Activated B cell treated with CpG ODN at 0.5 μM for 24 hours (primary cell): ENCODE measurements around the gene GRIK1. TPM values are rescaled to one million over a fixed set of nuclear protein-coding genes. Genes with fewer than 3 reads are reported as not detected.

ENCODE experiments used
- ATAC-seq: fragments of 200-7000 bp; cut with Tn5 transposase; one replicate; pipeline ENCODE4 v1.10.0; 2021; ENCODE audit warnings: low read depth, mild to moderate bottlenecking, moderate library complexity
- CTCF ChIA-PET: fragments of 350-600 bp; sonication (Branson Sonifier 250); formaldehyde crosslinking; loops from one replicate; lab custom pipeline; 2021; ENCODE audit warnings: antibody characterized with exemption; lab: Charles Lee
- POLR2A ChIA-PET: fragments of 350-600 bp; sonication (Branson Sonifier 250); formaldehyde crosslinking; loops from one replicate; lab custom pipeline; 2021; ENCODE audit warnings: antibody characterized with exemption; lab: Charles Lee
- DNase-seq: peaks from one replicate; pipeline ENCODE4 v3.0.0; 2022
- H3K27ac Mint-ChIP-seq: one replicate; pipeline ENCODE4 v1.8.0; 2020; ENCODE audit warnings: mixed read lengths
- H3K27me3 Mint-ChIP-seq: one replicate; pipeline ENCODE4 v1.8.0; 2021; ENCODE audit warnings: mixed read lengths
- H3K36me3 Mint-ChIP-seq: one replicate; pipeline ENCODE4 v1.8.0; 2021; ENCODE audit warnings: low read depth, mixed read lengths
- H3K4me1 Mint-ChIP-seq: one replicate; pipeline ENCODE4 v1.8.0; 2021; ENCODE audit warnings: mixed read lengths
- H3K4me3 Mint-ChIP-seq: one replicate; pipeline ENCODE4 v1.8.0; 2020; ENCODE audit warnings: mild to moderate bottlenecking, mixed read lengths
- H3K9me3 Mint-ChIP-seq: one replicate; pipeline ENCODE4 v1.8.0; 2020; ENCODE audit warnings: mixed read lengths
- intact Hi-C: fragments of 100-400 bp; cut with micrococcal nuclease; formaldehyde crosslinking; loops from one replicate; pipeline ENCODE4 v1.15.1; 2024
- total RNA-seq: library from RNA; stranded (reverse); gene quantifications from 2 replicates; pipeline ENCODE4 v1.2.3, GENCODE V29; 2022
- TF ChIP-seq, protein P1 (sequence below): fragments of 200-600 bp; IDR thresholded peaks from one replicate; pipeline ENCODE4 v1.8.0; 2022; ENCODE audit warnings: antibody characterized with exemption, mild to moderate bottlenecking

GRIK1 gene
- total RNA-seq, 1 donor from 2014 or later, result not detected

DNA sequence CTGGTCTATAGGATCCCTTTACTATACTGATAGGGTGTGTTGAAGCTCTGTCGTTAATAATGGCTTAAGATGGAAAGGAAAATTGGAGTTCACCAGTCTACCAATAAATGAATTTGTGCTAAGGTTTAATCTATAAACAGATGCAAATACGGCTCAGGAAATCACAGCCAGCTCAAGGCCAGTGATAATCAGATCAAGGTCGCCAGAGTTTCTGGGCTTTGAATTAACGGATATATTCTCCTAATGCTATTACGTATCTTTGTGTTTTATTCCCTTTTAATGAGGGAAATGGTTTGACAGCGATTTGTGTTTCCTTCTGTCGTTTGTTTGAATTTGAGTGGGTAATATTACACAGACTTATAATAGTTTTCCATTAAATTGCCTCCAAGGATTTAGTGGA is 361.5 kb downstream of the GRIK1 start:
- H3K9me3 Mint-ChIP-seq, result no peaks in the 10 kb centered on the region
- no peak for DNase-seq
- no peak for ATAC-seq

DNA sequence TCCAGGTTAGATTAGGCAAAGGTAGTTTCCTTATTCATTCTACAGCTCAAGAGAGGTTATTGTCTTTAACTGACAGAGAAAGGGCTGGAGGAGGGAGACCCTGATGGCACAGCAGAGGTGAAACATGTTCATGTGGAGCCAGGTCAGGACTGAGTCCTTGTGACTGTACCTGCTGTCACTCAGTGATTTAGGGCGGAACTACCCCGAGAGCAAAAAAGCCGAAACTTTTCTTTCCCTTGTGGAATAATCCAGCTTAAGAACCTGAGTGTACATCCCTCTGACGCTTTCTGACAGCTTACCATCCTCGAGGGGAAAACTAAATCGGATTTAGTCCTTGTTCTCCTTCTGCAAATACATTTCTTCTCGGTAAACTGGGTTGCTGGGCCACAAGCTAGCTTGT is 367.8 kb downstream of the GRIK1 start:
- TF ChIP-seq, protein P1, sequence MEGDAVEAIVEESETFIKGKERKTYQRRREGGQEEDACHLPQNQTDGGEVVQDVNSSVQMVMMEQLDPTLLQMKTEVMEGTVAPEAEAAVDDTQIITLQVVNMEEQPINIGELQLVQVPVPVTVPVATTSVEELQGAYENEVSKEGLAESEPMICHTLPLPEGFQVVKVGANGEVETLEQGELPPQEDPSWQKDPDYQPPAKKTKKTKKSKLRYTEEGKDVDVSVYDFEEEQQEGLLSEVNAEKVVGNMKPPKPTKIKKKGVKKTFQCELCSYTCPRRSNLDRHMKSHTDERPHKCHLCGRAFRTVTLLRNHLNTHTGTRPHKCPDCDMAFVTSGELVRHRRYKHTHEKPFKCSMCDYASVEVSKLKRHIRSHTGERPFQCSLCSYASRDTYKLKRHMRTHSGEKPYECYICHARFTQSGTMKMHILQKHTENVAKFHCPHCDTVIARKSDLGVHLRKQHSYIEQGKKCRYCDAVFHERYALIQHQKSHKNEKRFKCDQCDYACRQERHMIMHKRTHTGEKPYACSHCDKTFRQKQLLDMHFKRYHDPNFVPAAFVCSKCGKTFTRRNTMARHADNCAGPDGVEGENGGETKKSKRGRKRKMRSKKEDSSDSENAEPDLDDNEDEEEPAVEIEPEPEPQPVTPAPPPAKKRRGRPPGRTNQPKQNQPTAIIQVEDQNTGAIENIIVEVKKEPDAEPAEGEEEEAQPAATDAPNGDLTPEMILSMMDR, result no peak
- Mint-ChIP-seq H3K27me3 (no peaks in the 10 kb centered on the region), H3K27ac (no peak overlapping the region), H3K4me1 (no peaks in the 10 kb centered on the region), H3K9me3 (no peaks in the 10 kb centered on the region), H3K4me3 (no peak overlapping the region), H3K36me3 (no peaks in the 10 kb centered on the region)
- ChIA-PET CTCF (no interaction called here), POLR2A (no interaction called here)
- intact Hi-C loops, result no loop called here
- no peak for DNase-seq
- no peak for ATAC-seq

More for the DNA sequence above, 361.5 kb downstream of the GRIK1 start:
- Mint-ChIP-seq H3K27me3 (no peaks in the 10 kb centered on the region), H3K4me1 (no peaks in the 10 kb centered on the region), H3K4me3 (no peak overlapping the region), H3K36me3 (no peaks in the 10 kb centered on the region), H3K27ac (no peak overlapping the region)
- ChIA-PET POLR2A (no interaction called here), CTCF (no interaction called here)
- TF ChIP-seq, protein P1, result no peak
- intact Hi-C loops, result no loop called here

DNA sequence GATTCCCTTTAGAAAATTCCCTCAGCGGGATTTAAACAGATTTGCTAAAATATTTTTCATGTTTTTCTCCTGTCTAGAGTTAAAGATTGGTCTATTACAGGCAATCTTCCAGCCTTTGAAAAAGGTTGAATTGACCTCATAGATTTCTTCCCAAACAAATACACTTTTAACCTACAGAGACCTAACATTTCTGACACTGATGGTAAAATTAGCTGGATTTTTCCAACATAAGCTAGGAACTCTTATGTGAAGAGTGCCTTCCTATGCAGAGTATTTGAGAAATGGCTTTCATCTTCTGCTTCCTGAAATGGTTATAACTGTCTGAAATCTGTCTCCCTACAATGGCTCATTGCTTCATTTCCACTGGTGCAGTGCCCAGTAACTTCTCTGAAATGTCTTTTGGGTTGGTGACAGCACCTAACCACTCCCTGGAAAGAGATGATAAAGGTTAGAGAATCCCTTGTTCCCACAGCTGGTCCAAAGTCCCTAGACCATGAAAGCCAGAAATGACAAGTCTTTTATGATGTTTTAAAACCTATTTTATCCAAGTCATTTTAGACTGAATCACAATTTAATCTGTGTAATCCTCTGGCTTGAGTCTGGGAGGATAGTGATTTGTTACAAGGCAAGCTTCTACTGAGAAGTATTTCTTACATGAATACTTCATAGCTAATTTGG is 371.6 kb downstream of the GRIK1 start:
- POLR2A ChIA-PET, result no interaction called here
- DNase-seq, result no peak
- TF ChIP-seq, protein P1, result no peak
- intact Hi-C loops, result no loop called here
- no peaks in the 10 kb centered on the region for H3K36me3 Mint-ChIP-seq
- no peak overlapping the region for H3K4me3 Mint-ChIP-seq
- no peaks in the 10 kb centered on the region for H3K9me3 Mint-ChIP-seq
- ATAC-seq, result no peak
- no peaks in the 10 kb centered on the region for H3K4me1 Mint-ChIP-seq
- H3K27ac Mint-ChIP-seq, result no peak overlapping the region
- CTCF ChIA-PET, result no interaction called here
- no peaks in the 10 kb centered on the region for H3K27me3 Mint-ChIP-seq

DNA sequence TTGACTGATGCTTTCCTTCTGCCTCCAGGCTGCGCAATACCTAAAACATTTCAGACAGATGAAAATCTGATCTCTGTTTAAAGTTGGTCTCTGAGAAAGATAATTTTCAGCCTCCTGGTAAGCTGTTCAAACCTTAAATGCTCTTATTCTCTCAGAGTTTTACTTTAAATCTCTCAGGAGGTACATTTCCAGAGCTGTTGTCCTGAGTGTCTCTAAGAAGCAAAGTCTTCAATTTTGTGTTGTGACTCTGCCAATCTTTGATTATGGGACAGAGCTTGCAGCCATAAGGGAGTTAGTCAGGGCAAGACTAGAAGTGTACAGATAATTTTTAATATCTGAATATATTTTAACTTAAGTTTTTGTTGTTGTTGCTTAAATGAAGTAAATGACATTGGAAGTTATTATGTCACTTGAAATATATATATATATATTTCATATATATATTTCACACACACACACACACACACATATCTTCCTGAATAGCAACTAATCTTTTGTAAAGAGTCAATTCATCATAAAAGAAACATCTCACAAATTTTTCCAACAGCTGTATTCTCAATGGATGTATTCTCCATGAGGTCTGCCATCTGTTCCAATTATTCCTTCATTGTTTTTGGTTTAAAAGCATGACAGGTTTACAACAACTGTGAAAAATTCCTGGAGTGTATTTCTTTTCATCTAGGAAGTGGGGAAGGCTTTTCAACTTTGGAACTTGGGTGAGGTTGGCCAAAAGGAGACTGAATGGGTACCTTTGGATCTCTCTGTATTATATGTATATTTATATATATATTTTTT is 381.7 kb downstream of the GRIK1 start:
- no peaks in the 10 kb centered on the region for H3K9me3 Mint-ChIP-seq
- intact Hi-C loops, result no loop called here
- no peak overlapping the region for H3K27ac Mint-ChIP-seq

DNA sequence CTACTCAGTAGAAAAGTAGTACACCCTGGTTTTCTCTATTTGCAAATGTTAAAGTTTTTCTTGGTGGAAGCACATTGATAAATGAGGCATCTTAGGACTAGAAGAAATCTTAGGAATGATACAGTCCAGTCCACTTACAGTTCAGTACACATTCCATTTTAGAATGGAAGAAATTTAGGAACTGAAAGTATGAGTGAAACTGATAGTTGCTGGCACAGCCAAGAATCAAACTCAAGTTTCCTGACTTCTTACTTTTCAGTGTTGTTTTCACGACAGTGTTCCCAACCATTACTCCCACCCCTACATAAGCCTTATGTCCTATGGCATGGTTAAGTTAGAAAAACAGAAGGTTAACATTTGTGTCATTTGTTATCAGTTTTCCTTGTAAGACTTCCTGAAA is 382.6 kb downstream of the GRIK1 start:
- H3K4me1 Mint-ChIP-seq, result peaks cover 7% of the 10 kb centered on the region
- no peak for DNase-seq
- ATAC-seq, result no peak
- ChIA-PET POLR2A (no interaction called here), CTCF (no interaction called here)
- no peak overlapping the region for H3K27ac Mint-ChIP-seq
- no peak overlapping the region for H3K4me3 Mint-ChIP-seq
- no peaks in the 10 kb centered on the region for H3K27me3 Mint-ChIP-seq
- H3K36me3 Mint-ChIP-seq, result no peaks in the 10 kb centered on the region
- TF ChIP-seq, protein P1, result no peak
- intact Hi-C loops, result no loop called here
- no peaks in the 10 kb centered on the region for H3K9me3 Mint-ChIP-seq

More for the DNA sequence above, 381.7 kb downstream of the GRIK1 start:
- CTCF ChIA-PET, result no interaction called here
- H3K27me3 Mint-ChIP-seq, result no peaks in the 10 kb centered on the region
- H3K36me3 Mint-ChIP-seq, result no peaks in the 10 kb centered on the region
- no peak for ATAC-seq
- DNase-seq, result no peak
- peaks cover 7% of the 10 kb centered on the region for H3K4me1 Mint-ChIP-seq
- no peak overlapping the region for H3K4me3 Mint-ChIP-seq
- POLR2A ChIA-PET, result no interaction called here
- TF ChIP-seq, protein P1, result no peak
